ENCODE data around the gene THSD7A.

Gene THSD7A

DNA sequence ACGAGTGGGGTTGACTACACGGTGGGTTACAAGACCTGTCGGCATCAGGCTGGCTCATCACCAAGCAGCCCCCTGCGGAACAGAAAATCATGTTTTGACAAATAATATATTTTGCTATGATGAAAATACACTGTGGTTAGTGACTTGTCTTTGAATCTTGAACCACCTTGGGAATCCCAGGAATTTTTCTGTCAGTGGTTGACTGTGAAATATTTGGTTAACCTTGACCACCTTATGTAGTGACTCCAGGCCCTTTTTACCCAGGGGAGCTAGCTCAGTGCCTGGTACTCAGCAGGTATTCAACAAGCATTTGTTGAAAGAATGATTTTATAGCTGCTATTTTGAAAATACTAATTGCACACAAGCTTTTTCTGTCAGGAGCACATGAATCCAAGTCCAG is 452.4 kb downstream of the THSD7A start:
- no peak for DNase-seq (ENCODE audit: extremely low read depth, low read depth)
- TF ChIP-seq, protein P1, sequence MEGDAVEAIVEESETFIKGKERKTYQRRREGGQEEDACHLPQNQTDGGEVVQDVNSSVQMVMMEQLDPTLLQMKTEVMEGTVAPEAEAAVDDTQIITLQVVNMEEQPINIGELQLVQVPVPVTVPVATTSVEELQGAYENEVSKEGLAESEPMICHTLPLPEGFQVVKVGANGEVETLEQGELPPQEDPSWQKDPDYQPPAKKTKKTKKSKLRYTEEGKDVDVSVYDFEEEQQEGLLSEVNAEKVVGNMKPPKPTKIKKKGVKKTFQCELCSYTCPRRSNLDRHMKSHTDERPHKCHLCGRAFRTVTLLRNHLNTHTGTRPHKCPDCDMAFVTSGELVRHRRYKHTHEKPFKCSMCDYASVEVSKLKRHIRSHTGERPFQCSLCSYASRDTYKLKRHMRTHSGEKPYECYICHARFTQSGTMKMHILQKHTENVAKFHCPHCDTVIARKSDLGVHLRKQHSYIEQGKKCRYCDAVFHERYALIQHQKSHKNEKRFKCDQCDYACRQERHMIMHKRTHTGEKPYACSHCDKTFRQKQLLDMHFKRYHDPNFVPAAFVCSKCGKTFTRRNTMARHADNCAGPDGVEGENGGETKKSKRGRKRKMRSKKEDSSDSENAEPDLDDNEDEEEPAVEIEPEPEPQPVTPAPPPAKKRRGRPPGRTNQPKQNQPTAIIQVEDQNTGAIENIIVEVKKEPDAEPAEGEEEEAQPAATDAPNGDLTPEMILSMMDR (IDR thresholded peaks at IDR 0.05; ENCODE audit: low read depth, low read length): no peak

DNA sequence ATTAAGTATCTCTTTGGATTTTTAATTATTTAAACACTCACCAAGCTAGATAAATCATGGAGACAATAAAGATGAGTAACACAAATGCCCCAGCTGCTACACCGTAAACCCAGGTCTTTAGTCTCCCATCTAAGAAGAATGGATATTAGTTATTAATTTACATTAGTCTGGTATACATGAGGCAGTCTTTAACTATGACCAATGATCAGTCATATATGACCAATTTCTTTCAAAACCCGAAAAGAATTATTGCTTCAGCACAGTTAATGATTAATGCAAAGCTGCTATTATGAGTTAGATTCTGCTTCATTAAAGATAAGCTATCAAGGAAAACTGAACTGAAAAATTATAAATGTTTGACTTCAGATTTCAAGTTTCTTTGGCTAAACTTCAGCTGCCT is 455.5 kb downstream of the THSD7A start:
- no peak for DNase-seq (ENCODE audit: extremely low read depth, low read depth)
- TF ChIP-seq, protein P1 (IDR thresholded peaks at IDR 0.05; ENCODE audit: low read depth, low read length): no peak

DNA sequence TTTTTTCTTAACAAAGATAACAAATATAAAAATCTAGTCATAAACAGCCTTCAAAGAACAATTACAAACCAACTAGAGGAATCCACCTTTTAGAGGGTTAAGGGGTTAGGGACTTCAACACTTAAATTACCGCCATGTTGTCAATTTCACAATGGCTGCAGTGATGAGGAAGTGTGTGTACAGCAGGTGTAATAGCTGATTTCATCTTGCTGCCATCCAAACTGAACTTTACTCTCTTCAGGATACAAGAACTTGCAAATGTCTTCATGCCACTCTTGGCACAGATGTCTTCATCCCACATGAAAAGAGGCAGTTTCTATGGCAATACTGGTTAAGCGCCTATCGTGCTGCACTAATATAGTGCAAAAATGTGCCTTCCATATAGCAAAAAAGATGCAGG is 457.4 kb downstream of the THSD7A start:
- DNase-seq (ENCODE audit: extremely low read depth, low read depth): no peak
- TF ChIP-seq, protein P1 (IDR thresholded peaks at IDR 0.05; ENCODE audit: low read depth, low read length): no peak

DNA sequence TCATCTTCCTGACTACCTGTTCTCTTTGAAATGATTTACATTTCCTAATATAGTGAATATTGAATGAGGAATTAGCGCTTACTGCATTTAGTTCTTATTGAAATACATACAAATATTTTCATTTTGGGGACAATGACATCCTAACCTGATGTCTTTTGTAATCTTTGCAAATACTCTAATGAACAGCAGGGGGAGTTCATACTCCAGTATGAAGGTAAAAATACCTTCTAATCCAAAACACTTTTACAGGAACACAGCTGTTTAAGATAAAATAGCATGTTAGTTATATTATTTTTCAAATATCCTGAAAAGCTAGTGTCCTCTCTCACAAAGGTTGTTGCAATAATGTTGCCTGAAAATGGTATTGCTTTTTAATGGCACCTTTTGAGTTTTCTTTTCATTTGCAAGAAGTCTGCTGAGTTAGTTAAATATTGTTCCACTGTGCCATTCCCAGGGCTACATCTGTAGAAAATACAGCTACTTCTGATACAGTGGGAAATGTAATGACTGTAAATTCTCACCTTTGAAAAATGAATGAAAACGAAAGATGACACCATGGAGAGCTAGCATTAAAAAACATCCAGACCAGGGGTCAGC is 458.4 kb downstream of the THSD7A start:
- TF ChIP-seq, protein P1 (IDR thresholded peaks at IDR 0.05; ENCODE audit: low read depth, low read length): peak; percentile 38
- no peak for DNase-seq (ENCODE audit: extremely low read depth, low read depth)

DNA sequence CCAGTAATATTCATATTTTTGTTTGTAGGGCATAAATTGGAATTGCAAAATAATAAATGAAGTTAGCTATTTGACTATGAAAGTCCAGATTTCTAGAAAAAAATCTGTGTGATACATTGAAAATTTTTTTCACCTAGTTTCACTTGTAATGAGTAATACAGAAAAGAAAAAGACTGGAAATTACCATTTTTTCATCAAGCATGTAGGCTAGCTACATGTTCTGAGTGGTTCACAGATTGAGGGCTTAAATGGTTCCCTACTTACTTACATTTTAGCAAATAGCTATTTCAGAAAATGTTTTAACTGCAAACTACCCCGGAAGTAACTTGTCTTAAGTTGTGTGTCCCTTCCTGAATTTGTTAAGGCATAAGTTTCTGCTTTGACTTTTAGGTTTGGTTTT is 462.3 kb downstream of the THSD7A start:
- no peak for DNase-seq (ENCODE audit: extremely low read depth, low read depth)
- TF ChIP-seq, protein P1 (IDR thresholded peaks at IDR 0.05; ENCODE audit: low read depth, low read length): no peak

DNA sequence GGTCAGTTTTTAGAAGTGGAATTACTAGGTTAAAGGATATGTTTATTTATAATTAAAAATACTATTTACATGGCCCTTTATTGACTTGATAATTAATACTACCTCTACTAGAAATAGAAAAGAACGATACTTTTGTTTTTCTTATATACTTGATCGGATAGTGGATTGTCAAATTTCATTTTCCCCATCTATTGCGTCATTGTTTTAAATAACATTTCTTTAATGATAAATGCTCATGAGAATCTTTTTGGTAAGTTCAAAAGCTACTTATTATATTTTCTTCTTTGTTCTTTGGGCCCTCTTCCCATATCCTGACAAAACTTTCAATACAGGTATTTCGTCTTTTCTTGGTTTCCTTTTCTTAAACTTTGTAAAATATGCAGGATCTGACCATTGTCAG is 465.9 kb downstream of the THSD7A start:
- no peak for DNase-seq (ENCODE audit: extremely low read depth, low read depth)
- TF ChIP-seq, protein P1 (IDR thresholded peaks at IDR 0.05; ENCODE audit: low read depth, low read length): no peak

DNA sequence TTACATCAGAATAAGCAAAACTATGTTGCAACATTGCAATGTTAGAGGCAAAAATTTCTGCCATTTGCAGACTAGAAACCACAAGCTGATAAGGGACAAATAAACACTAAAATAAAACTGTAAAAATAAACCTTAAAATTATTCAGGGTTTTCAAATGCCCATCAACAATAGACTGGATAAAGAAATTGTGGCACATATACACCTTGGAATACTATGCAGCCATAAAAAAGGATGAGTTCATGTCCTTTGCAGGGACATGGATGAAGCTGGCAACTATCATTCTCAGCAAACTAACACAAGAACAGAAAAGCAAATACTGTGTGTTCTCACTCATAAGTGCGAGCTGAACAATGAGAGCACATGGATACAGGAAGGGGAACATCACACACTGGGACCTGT is 473.4 kb downstream of the THSD7A start:
- no peak for DNase-seq (ENCODE audit: extremely low read depth, low read depth)
- TF ChIP-seq, protein P1 (IDR thresholded peaks at IDR 0.05; ENCODE audit: low read depth, low read length): no peak
